OCI-LY3 (cell line): ENCODE data around the gene XRN1.
"Not testable (repeated sequence)": the region's sequence is repeated elsewhere in the genome, so short reads cannot be mapped to it uniquely, and the experiment has no call there.

ENCODE experiments used
- H2AFZ ChIP-seq: fragments of 200-600, 300-600 bp; shearing (Covaris generic); 2 replicates; pipeline ENCODE4 v1.6.0; 2014; ENCODE audit warnings: antibody characterized with exemption, low read depth, low read length
- H3K27ac ChIP-seq: fragments of 200-600, 300-600 bp; sonication (generic); 2 replicates; pipeline ENCODE4 v1.5.1; 2014; ENCODE audit warnings: mild to moderate bottlenecking, low read length, moderate library complexity, mixed read lengths
- H3K27me3 ChIP-seq: fragments of 200-600, 300-600 bp; sonication (generic); 2 replicates; pipeline ENCODE4 v1.6.1; 2014; ENCODE audit warnings: low read depth, low read length, mixed read lengths
- H3K36me3 ChIP-seq: fragments of 200-600, 300-600 bp; sonication (generic); replicated peaks from 2 replicates; pipeline ENCODE3; 2014; ENCODE audit warnings: low read depth, low read length, mixed read lengths
- H3K4me1 ChIP-seq: fragments of 300-600, 200-600 bp; sonication (generic); 2 replicates; pipeline ENCODE4 v1.6.1; 2014; ENCODE audit warnings: low read length, mixed read lengths
- H3K4me2 ChIP-seq: fragments of 200-600, 300-600 bp; sonication (generic); 2 replicates; pipeline ENCODE4 v1.6.1; 2014; ENCODE audit warnings: low read length, mixed read lengths
- H3K4me3 ChIP-seq: fragments of 300-600, 200-600 bp; sonication (generic); 2 replicates; pipeline ENCODE4 v1.5.1; 2014; ENCODE audit warnings: antibody characterized with exemption, mild to moderate bottlenecking, low read length, moderate library complexity
- H3K79me2 ChIP-seq: fragments of 300-600, 200-600 bp; shearing (Covaris generic); 2 replicates; pipeline ENCODE4 v1.6.1; 2014; ENCODE audit warnings: mild to moderate bottlenecking, low read length, mixed read lengths
- H3K9ac ChIP-seq: fragments of 300-600, 200-600 bp; shearing (Covaris generic); 2 replicates; pipeline ENCODE4 v1.6.0; 2014; ENCODE audit warnings: mild to moderate bottlenecking, low read length, moderate library complexity
- H3K9me3 ChIP-seq: fragments of 200-600, 300-600 bp; shearing (Covaris generic); 2 replicates; pipeline ENCODE4 v1.6.1; 2014; ENCODE audit warnings: low read length, mixed read lengths; ENCODE audit not compliant: insufficient read depth
- H4K20me1 ChIP-seq: fragments of 200-600, 300-600 bp; sonication (generic); 2 replicates; pipeline ENCODE4 v1.6.1; 2016; ENCODE audit warnings: low read length, mixed read lengths; ENCODE audit not compliant: insufficient read depth
- CTCF ChIP-seq: fragments of 200-600, 300-600 bp; sonication (generic); IDR thresholded peaks from 2 replicates; pipeline ENCODE4 v1.5.1; 2014; ENCODE audit warnings: antibody characterized with exemption, low read length, low read depth
- EZH2phosphoT487 ChIP-seq: fragments of 200-600 bp; shearing (Covaris generic); IDR thresholded peaks from 2 replicates; pipeline ENCODE4 v1.6.1; 2018; ENCODE audit warnings: antibody characterized with exemption, mixed run types, low read depth

XRN1 gene

GRCh38 chr3:142366434-142366833 is 81.4 kb downstream of the XRN1 start:
- Histone ChIP-seq H2AFZ (no peak overlapping the region), H3K9me3 (no peaks in the 10 kb centered on the region), H3K4me2 (no peak overlapping the region), H3K27ac (no peak overlapping the region), H3K4me3 (no peak overlapping the region), H4K20me1 (no peaks in the 10 kb centered on the region), H3K9ac (no peak overlapping the region), H3K79me2 (no peaks in the 10 kb centered on the region), H3K36me3 (peaks cover 15% of the 10 kb centered on the region), H3K27me3 (no peaks in the 10 kb centered on the region), H3K4me1 (no peaks in the 10 kb centered on the region)
- peak; percentile 55 for TF ChIP-seq CTCF
- no peak for TF ChIP-seq EZH2phosphoT487

GRCh38 chr3:142363936-142364467 is 83.8 kb downstream of the XRN1 start:
- Histone ChIP-seq H3K9me3 (no peaks in the 10 kb centered on the region), H3K27ac (no peak overlapping the region), H3K4me1 (peaks cover 13% of the 10 kb centered on the region), H3K4me3 (no peak overlapping the region), H2AFZ (no peak overlapping the region), H3K79me2 (no peaks in the 10 kb centered on the region), H3K4me2 (no peak overlapping the region), H3K9ac (no peak overlapping the region), H4K20me1 (no peaks in the 10 kb centered on the region), H3K36me3 (peaks cover 26% of the 10 kb centered on the region), H3K27me3 (no peaks in the 10 kb centered on the region)
- TF ChIP-seq EZH2phosphoT487 (no peak), CTCF (no peak)

GRCh38 chr3:142363433-142363832 is 84.4 kb downstream of the XRN1 start:
- Histone ChIP-seq H3K4me1 (peaks cover 19% of the 10 kb centered on the region), H3K36me3 (peaks cover 27% of the 10 kb centered on the region)
- not testable (repeated sequence) for H3K27me3 ChIP-seq, H4K20me1 ChIP-seq, H2AFZ ChIP-seq, H3K9me3 ChIP-seq, H3K9ac ChIP-seq, H3K79me2 ChIP-seq, H3K4me3 ChIP-seq, H3K4me2 ChIP-seq, H3K27ac ChIP-seq

GRCh38 chr3:142359367-142359766 is 88.5 kb downstream of the XRN1 start:
- Histone ChIP-seq H4K20me1 (no peaks in the 10 kb centered on the region), H3K27ac (peak overlapping the region; percentile 55), H3K9ac (no peak overlapping the region), H3K4me2 (peak overlapping the region; percentile 57), H2AFZ (no peak overlapping the region), H3K4me1 (peaks cover 51% of the 10 kb centered on the region), H3K36me3 (peaks cover 55% of the 10 kb centered on the region), H3K27me3 (no peaks in the 10 kb centered on the region), H3K4me3 (no peak overlapping the region), H3K79me2 (no peaks in the 10 kb centered on the region), H3K9me3 (no peaks in the 10 kb centered on the region)
- no peak for TF ChIP-seq EZH2phosphoT487
- no peak for TF ChIP-seq CTCF

- H3K4me3 ChIP-seq: peak overlapping the region; percentile 16; the same call in 1 of the 2 replicates
- TF ChIP-seq CTCF (no peak), EZH2phosphoT487 (no peak)
- H3K27ac ChIP-seq: peak overlapping the region; percentile 74
- H3K27me3 ChIP-seq: no peaks in the 10 kb centered on the region
- H3K79me2 ChIP-seq: no peaks in the 10 kb centered on the region
- H2AFZ ChIP-seq: no peak overlapping the region
- H4K20me1 ChIP-seq: no peaks in the 10 kb centered on the region
- peaks cover 63% of the 10 kb centered on the region for H3K36me3 ChIP-seq
- H3K9me3 ChIP-seq: no peaks in the 10 kb centered on the region
- peak overlapping the region; percentile 33 for H3K4me2 ChIP-seq
- peaks cover 51% of the 10 kb centered on the region for H3K4me1 ChIP-seq
- H3K9ac ChIP-seq: peak overlapping the region; percentile 3; the same call in 1 of the 2 replicates
Observed at GRCh38 chr3:142356818-142357217, 91.0 kb downstream of the XRN1 start.
